PC-9 (cell line): ENCODE data around the gene RNF130. TPM values are rescaled to one million over a fixed set of nuclear protein-coding genes. Genes with fewer than 3 reads are reported as not detected.

Experiments
- BruUV-seq: library from RNA; stranded (reverse); fragments of 400-500 nt; replicated peaks from 2 replicates; lab custom pipeline; 2021; lab: Mats Ljungman, UMichigan
- CTCF ChIA-PET: fragments of 300-600 bp; sonication (Branson Sonifier 250); formaldehyde crosslinking; loops from one replicate; lab custom pipeline; 2022; ENCODE audit warnings: antibody characterized with exemption; lab: Charles Lee
- POLR2A ChIA-PET: fragments of 300-600 bp; sonication (Branson Sonifier 250); formaldehyde crosslinking; loops from one replicate; lab custom pipeline; 2022; ENCODE audit warnings: antibody characterized with exemption; ENCODE audit not compliant: unreplicated experiment; lab: Charles Lee
- DNase-seq, 2 experiments: peaks; one replicate each; pipeline versions ENCODE4 v3.0.0 to v3.0.0-alpha.2; 2015 to 2022; ENCODE audit warnings: mixed read lengths in 1 of 2
- H2AFZ ChIP-seq: fragments of 200-600 bp; sonication (generic); 2 replicates; pipeline ENCODE4 v1.8.1; 2017; ENCODE audit warnings: antibody characterized with exemption
- H3F3A ChIP-seq: fragments of 200-600 bp; sonication (generic); 2 replicates; pipeline ENCODE4 v1.8.1; 2017; ENCODE audit warnings: antibody characterized with exemption, mild to moderate bottlenecking, low read depth; ENCODE audit not compliant: insufficient read depth
- H3K27ac ChIP-seq: fragments of 200-600 bp; sonication (generic); 2 replicates; pipeline ENCODE4 v1.6.1; 2016; ENCODE audit warnings: mixed run types
- H3K27me3 ChIP-seq: fragments of 200-600 bp; sonication (generic); 2 replicates; pipeline ENCODE4 v1.6.1; 2016; ENCODE audit warnings: low read depth, mixed run types; ENCODE audit not compliant: insufficient read depth
- H3K36me3 ChIP-seq: fragments of 200-600 bp; sonication (generic); 2 replicates; pipeline ENCODE4 v1.6.1; 2016; ENCODE audit warnings: low read depth, mixed run types
- H3K4me1 ChIP-seq: fragments of 200-600 bp; sonication (generic); replicated peaks from 2 replicates; pipeline ENCODE4 v1.6.1; 2016; ENCODE audit warnings: mixed run types; ENCODE audit not compliant: insufficient read depth
- H3K4me2 ChIP-seq: fragments of 200-600 bp; sonication (generic); 2 replicates; pipeline ENCODE4 v1.6.1; 2017; ENCODE audit warnings: mixed run types
- H3K4me3 ChIP-seq: fragments of 200-600 bp; sonication (generic); 2 replicates; pipeline ENCODE4 v1.6.1; 2016; ENCODE audit warnings: mixed run types
- H3K79me2 ChIP-seq: fragments of 200-600 bp; sonication (generic); 2 replicates; pipeline ENCODE4 v1.6.1; 2017; ENCODE audit warnings: low read depth, mixed run types
- H3K9me2 ChIP-seq: fragments of 200-600 bp; sonication (generic); 2 replicates; pipeline ENCODE4 v1.8.1; 2017; ENCODE audit warnings: mild to moderate bottlenecking; ENCODE audit not compliant: insufficient read depth
- H3K9me3 ChIP-seq: fragments of 200-600 bp; sonication (generic); 2 replicates; pipeline ENCODE4 v1.8.1; 2016; ENCODE audit warnings: low read depth; ENCODE audit not compliant: insufficient read depth
- H4K20me1 ChIP-seq: fragments of 200-600 bp; sonication (generic); 2 replicates; pipeline ENCODE4 v1.8.1; 2017; ENCODE audit not compliant: insufficient read depth
- EZH2 ChIP-seq: fragments of 200-600 bp; sonication (generic); IDR thresholded peaks from 2 replicates; pipeline ENCODE4 v1.8.0; 2017; ENCODE audit warnings: antibody characterized with exemption, low read depth
- intact Hi-C: fragments of 100-400 bp; cut with micrococcal nuclease; formaldehyde crosslinking; loops from one replicate; pipeline ENCODE4 v1.10.0; 2022; ENCODE audit not compliant: unreplicated experiment
- total RNA-seq: library from RNA; stranded (reverse); gene quantifications from 2 replicates; pipeline ENCODE4 v1.2.3, GENCODE V29; 2021
- TF ChIP-seq, protein P1 (sequence below): fragments of 200-600 bp; sonication (generic); conservative IDR thresholded peaks from 2 replicates; pipeline ENCODE4 v1.6.1; 2017; ENCODE audit warnings: mixed run types, antibody characterized with exemption, mild to moderate bottlenecking, moderate library complexity

RNF130 gene
- total RNA-seq, 1 experiment from 2014 or later: 49.6 TPM

DNA sequence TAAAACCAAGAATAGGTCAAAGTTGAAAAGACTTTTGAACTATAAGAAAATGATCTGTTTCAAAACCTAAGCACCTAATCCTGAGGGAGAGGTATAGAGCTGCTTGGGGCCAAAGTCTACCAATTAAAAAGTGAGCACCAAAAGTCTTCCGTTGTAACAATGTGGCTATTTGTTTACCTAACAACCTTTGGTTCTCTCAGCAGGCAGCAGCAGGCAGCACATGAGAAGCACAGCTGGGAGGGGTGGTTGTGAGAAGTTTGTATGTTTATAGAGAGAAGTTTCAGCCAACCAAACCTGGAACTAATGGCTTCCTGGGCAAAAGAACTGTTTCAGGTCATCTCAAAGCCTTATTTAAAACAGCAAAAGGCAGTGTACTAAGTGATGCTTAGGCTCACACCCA, 104.1 kb downstream of the RNF130 start:
- CTCF ChIA-PET: no interaction called here
- DNase-seq: no peak
- Histone ChIP-seq H3K27ac (no peak overlapping the region), H3K4me3 (no peak overlapping the region), H3K4me1 (no peaks in the 10 kb centered on the region), H3K27me3 (no peaks in the 10 kb centered on the region), H3F3A (no peaks in the 10 kb centered on the region), H3K9me2 (no peaks in the 10 kb centered on the region), H4K20me1 (no peaks in the 10 kb centered on the region), H3K9me3 (no peaks in the 10 kb centered on the region), H2AFZ (no peak overlapping the region), H3K79me2 (no peaks in the 10 kb centered on the region), H3K36me3 (no peaks in the 10 kb centered on the region), H3K4me2 (no peak overlapping the region)
- POLR2A ChIA-PET: no interaction called here
- BruUV-seq: no TSS peak
- TF ChIP-seq, protein P1, sequence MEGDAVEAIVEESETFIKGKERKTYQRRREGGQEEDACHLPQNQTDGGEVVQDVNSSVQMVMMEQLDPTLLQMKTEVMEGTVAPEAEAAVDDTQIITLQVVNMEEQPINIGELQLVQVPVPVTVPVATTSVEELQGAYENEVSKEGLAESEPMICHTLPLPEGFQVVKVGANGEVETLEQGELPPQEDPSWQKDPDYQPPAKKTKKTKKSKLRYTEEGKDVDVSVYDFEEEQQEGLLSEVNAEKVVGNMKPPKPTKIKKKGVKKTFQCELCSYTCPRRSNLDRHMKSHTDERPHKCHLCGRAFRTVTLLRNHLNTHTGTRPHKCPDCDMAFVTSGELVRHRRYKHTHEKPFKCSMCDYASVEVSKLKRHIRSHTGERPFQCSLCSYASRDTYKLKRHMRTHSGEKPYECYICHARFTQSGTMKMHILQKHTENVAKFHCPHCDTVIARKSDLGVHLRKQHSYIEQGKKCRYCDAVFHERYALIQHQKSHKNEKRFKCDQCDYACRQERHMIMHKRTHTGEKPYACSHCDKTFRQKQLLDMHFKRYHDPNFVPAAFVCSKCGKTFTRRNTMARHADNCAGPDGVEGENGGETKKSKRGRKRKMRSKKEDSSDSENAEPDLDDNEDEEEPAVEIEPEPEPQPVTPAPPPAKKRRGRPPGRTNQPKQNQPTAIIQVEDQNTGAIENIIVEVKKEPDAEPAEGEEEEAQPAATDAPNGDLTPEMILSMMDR: no peak
- TF ChIP-seq EZH2: no peak
- intact Hi-C loops: no loop called here

DNA sequence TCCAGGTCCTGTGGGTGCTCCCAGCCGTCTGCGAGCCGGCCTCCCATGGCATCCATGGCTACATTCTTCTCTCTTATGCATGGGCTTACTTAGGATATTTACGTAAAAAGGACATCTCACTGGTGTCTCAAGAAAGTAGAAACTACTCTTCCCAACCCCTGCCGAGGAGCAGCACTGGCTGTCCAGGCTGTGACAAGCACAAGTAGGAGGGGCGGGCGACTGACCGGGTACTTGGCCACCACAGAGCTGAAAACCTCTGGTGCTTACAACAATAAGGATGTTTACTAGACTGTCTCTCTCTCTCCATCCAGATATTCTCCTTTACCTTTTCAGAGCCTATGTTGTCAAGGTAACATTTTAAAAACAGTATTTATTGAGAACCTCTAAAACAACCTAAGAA, 107.5 kb downstream of the RNF130 start:
- Histone ChIP-seq H3K4me3 (no peak overlapping the region), H4K20me1 (no peaks in the 10 kb centered on the region), H3K79me2 (no peaks in the 10 kb centered on the region), H3K27me3 (no peaks in the 10 kb centered on the region), H3K9me3 (no peaks in the 10 kb centered on the region), H3K4me1 (no peaks in the 10 kb centered on the region), H3K9me2 (no peaks in the 10 kb centered on the region), H3F3A (no peaks in the 10 kb centered on the region), H2AFZ (no peak overlapping the region), H3K36me3 (no peaks in the 10 kb centered on the region), H3K4me2 (no peak overlapping the region), H3K27ac (no peak overlapping the region)
- no TSS peak for BruUV-seq
- TF ChIP-seq, protein P1: no peak
- no peak for TF ChIP-seq EZH2
- ChIA-PET CTCF (no interaction called here), POLR2A (no interaction called here)
- DNase-seq: no peak
- intact Hi-C loops: no loop called here

DNA sequence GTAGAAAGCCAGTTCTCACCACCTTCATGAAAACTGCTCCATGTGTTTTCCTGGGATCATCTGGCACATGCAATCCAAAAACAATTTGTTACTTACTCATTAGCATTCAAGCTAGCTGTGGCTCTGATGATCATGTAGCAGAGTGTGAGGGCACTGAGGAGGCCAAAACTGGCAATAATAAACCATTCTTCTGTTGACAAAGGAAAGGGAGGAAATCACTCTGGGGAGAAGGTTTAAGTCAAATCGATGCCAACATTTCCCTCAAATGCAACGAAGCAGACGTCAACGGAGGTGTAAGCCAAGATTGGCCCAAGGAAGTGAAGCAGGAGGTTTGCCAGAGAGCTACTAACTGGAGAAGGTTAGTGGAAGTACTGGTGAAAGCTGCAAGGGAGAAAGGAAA, 108.2 kb downstream of the RNF130 start:
- H3K27me3 ChIP-seq: no peaks in the 10 kb centered on the region
- no peaks in the 10 kb centered on the region for H3K36me3 ChIP-seq
- H3K4me2 ChIP-seq: no peak overlapping the region
- no peak for DNase-seq
- ChIA-PET CTCF (no interaction called here), POLR2A (no interaction called here)
- no peaks in the 10 kb centered on the region for H3K9me2 ChIP-seq
- BruUV-seq: no TSS peak
- no peak overlapping the region for H2AFZ ChIP-seq
- H3K4me3 ChIP-seq: no peak overlapping the region
- no peaks in the 10 kb centered on the region for H3K4me1 ChIP-seq
- H3F3A ChIP-seq: no peaks in the 10 kb centered on the region
- H3K27ac ChIP-seq: no peak overlapping the region
- intact Hi-C loops: no loop called here
- H3K79me2 ChIP-seq: no peaks in the 10 kb centered on the region
- no peak for TF ChIP-seq EZH2
- TF ChIP-seq, protein P1: no peak
- H4K20me1 ChIP-seq: no peaks in the 10 kb centered on the region
- no peaks in the 10 kb centered on the region for H3K9me3 ChIP-seq
